Pulmonary artery endothelial cell (primary cell): Measurements from ENCODE around the gene OGN. TPM values are rescaled to one million over a fixed set of nuclear protein-coding genes. Genes with fewer than 3 reads are reported as not detected.

Source experiments
- DNase-seq: peaks from one replicate; pipeline ENCODE4 v3.0.0-alpha.2; 2011; ENCODE audit warnings: low read depth, low spot score
- total RNA-seq: library from RNA; depleted of rRNA; stranded (reverse); fragments of >200 nt; gene quantifications from 2 replicates; pipeline ENCODE4 v1.2.3, GENCODE V29; 2014

Gene OGN
- total RNA-seq, 1 donor from 2014 or later = not detected

- no peak for DNase-seq
Measured at GRCh38 chr9:92349771-92350739, 54.3 kb downstream of the OGN start.

- DNase-seq = no peak
Measured at GRCh38 chr9:92345582-92345981, 58.8 kb downstream of the OGN start.

- DNase-seq = no peak
Measured at GRCh38 chr9:92342825-92343488, 61.4 kb downstream of the OGN start.

GRCh38 chr9:92341578-92341977 lies 62.8 kb downstream of the OGN start:
- DNase-seq = no peak

DNA sequence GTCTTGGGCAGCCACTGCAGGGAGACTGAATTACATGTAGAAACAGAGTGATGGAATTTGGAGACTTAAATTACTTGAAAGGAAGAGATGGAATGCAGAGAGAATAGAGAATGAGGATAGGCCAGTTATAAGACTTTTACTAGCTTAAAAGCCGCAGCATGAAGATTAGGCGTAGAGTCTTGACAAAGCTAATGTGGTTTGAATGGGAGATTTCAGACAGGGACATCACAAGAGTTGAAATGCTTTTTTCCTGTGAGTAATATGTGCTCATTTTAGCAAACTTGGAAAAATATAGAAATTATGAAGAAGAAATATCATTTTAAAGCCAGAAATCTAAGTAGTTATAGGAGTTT lies 71.1 kb downstream of the OGN start:
- no peak for DNase-seq

Other genes with a start within 250 kb of the OGN start
- 227 and 241 TPM in 2 replicates for gene IARS1, start 110.9 kb downstream of the OGN start, total RNA-seq
- 20.4 and 29.6 TPM in 2 replicates for gene NOL8, start 79.2 kb downstream of the OGN start, total RNA-seq
- 5.3 and 7.2 TPM in 2 replicates for gene CENPP, start 78.6 kb downstream of the OGN start, total RNA-seq
- gene OMD, start 19.9 kb upstream of the OGN start, total RNA-seq = 0.04 and 0.07 TPM in 2 replicates
- gene ASPN, start 77.9 kb upstream of the OGN start, total RNA-seq = 0.07 and 0.11 TPM in 2 replicates
- 0.13 and 0.18 TPM in 2 replicates for gene ECM2, start 131.4 kb upstream of the OGN start, total RNA-seq